PC-9 (cell line): ENCODE data around the gene HNRNPLL. TPM values are rescaled to one million over a fixed set of nuclear protein-coding genes. Genes with fewer than 3 reads are reported as not detected.

Experiments
- BruUV-seq: library from RNA; stranded (reverse); fragments of 400-500 nt; replicated peaks from 2 replicates; lab custom pipeline; 2021; lab: Mats Ljungman, UMichigan
- CTCF ChIA-PET: fragments of 300-600 bp; sonication (Branson Sonifier 250); formaldehyde crosslinking; loops from one replicate; lab custom pipeline; 2022; ENCODE audit warnings: antibody characterized with exemption; lab: Charles Lee
- POLR2A ChIA-PET: fragments of 300-600 bp; sonication (Branson Sonifier 250); formaldehyde crosslinking; loops from one replicate; lab custom pipeline; 2022; ENCODE audit warnings: antibody characterized with exemption; ENCODE audit not compliant: unreplicated experiment; lab: Charles Lee
- DNase-seq, 2 experiments: peaks; one replicate each; pipeline versions ENCODE4 v3.0.0 to v3.0.0-alpha.2; 2015 to 2022; ENCODE audit warnings: mixed read lengths in 1 of 2
- H2AFZ ChIP-seq: fragments of 200-600 bp; sonication (generic); 2 replicates; pipeline ENCODE4 v1.8.1; 2017; ENCODE audit warnings: antibody characterized with exemption
- H3F3A ChIP-seq: fragments of 200-600 bp; sonication (generic); 2 replicates; pipeline ENCODE4 v1.8.1; 2017; ENCODE audit warnings: antibody characterized with exemption, mild to moderate bottlenecking, low read depth; ENCODE audit not compliant: insufficient read depth
- H3K27ac ChIP-seq: fragments of 200-600 bp; sonication (generic); 2 replicates; pipeline ENCODE4 v1.6.1; 2016; ENCODE audit warnings: mixed run types
- H3K27me3 ChIP-seq: fragments of 200-600 bp; sonication (generic); 2 replicates; pipeline ENCODE4 v1.6.1; 2016; ENCODE audit warnings: low read depth, mixed run types; ENCODE audit not compliant: insufficient read depth
- H3K36me3 ChIP-seq: fragments of 200-600 bp; sonication (generic); 2 replicates; pipeline ENCODE4 v1.6.1; 2016; ENCODE audit warnings: low read depth, mixed run types
- H3K4me1 ChIP-seq: fragments of 200-600 bp; sonication (generic); replicated peaks from 2 replicates; pipeline ENCODE4 v1.6.1; 2016; ENCODE audit warnings: mixed run types; ENCODE audit not compliant: insufficient read depth
- H3K4me2 ChIP-seq: fragments of 200-600 bp; sonication (generic); 2 replicates; pipeline ENCODE4 v1.6.1; 2017; ENCODE audit warnings: mixed run types
- H3K4me3 ChIP-seq: fragments of 200-600 bp; sonication (generic); 2 replicates; pipeline ENCODE4 v1.6.1; 2016; ENCODE audit warnings: mixed run types
- H3K79me2 ChIP-seq: fragments of 200-600 bp; sonication (generic); 2 replicates; pipeline ENCODE4 v1.6.1; 2017; ENCODE audit warnings: low read depth, mixed run types
- H3K9me2 ChIP-seq: fragments of 200-600 bp; sonication (generic); 2 replicates; pipeline ENCODE4 v1.8.1; 2017; ENCODE audit warnings: mild to moderate bottlenecking; ENCODE audit not compliant: insufficient read depth
- H3K9me3 ChIP-seq: fragments of 200-600 bp; sonication (generic); 2 replicates; pipeline ENCODE4 v1.8.1; 2016; ENCODE audit warnings: low read depth; ENCODE audit not compliant: insufficient read depth
- H4K20me1 ChIP-seq: fragments of 200-600 bp; sonication (generic); 2 replicates; pipeline ENCODE4 v1.8.1; 2017; ENCODE audit not compliant: insufficient read depth
- EZH2 ChIP-seq: fragments of 200-600 bp; sonication (generic); IDR thresholded peaks from 2 replicates; pipeline ENCODE4 v1.8.0; 2017; ENCODE audit warnings: antibody characterized with exemption, low read depth
- intact Hi-C: fragments of 100-400 bp; cut with micrococcal nuclease; formaldehyde crosslinking; loops from one replicate; pipeline ENCODE4 v1.10.0; 2022; ENCODE audit not compliant: unreplicated experiment
- total RNA-seq: library from RNA; stranded (reverse); gene quantifications from 2 replicates; pipeline ENCODE4 v1.2.3, GENCODE V29; 2021
- TF ChIP-seq, protein P1 (sequence below): fragments of 200-600 bp; sonication (generic); conservative IDR thresholded peaks from 2 replicates; pipeline ENCODE4 v1.6.1; 2017; ENCODE audit warnings: mixed run types, antibody characterized with exemption, mild to moderate bottlenecking, moderate library complexity

HNRNPLL gene
- total RNA-seq, 1 experiment from 2014 or later = 38.1 TPM

DNA sequence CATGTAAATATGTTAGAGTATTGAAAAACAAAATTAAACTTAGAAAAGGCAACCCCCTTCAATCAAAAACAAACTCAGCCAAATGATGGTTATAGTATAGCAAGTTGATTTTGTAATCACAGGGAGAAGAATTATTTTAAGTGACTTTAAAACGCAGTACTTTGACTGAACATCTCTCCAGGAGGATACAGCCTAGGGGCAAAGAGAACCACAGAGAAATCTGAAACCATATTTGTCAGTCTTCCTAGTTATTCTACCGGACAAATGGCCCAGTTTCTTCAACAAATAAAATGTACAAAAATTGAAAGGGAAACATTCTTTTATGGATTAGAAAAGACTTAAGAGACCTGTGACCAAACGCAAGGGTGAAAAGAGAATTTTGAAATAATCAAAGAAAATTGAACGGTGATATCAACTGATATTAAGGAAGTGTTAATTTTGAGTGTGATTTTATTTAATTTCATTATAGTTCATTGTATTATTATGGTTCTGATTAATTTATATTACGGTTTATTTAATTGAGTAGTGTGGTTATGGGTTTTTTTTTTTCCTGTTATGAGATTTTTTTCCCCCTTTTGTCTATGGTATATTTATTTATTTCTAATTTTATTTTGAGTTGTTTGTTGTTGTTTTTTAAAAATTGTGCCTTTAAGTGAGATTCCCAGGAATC is 75.3 kb downstream of the HNRNPLL start:
- no peaks in the 10 kb centered on the region; the same call in 1 of the 2 replicates for H3F3A ChIP-seq
- peaks cover 20% of the 10 kb centered on the region for H3K4me1 ChIP-seq
- no peaks in the 10 kb centered on the region for H3K9me3 ChIP-seq
- TF ChIP-seq, protein P1, sequence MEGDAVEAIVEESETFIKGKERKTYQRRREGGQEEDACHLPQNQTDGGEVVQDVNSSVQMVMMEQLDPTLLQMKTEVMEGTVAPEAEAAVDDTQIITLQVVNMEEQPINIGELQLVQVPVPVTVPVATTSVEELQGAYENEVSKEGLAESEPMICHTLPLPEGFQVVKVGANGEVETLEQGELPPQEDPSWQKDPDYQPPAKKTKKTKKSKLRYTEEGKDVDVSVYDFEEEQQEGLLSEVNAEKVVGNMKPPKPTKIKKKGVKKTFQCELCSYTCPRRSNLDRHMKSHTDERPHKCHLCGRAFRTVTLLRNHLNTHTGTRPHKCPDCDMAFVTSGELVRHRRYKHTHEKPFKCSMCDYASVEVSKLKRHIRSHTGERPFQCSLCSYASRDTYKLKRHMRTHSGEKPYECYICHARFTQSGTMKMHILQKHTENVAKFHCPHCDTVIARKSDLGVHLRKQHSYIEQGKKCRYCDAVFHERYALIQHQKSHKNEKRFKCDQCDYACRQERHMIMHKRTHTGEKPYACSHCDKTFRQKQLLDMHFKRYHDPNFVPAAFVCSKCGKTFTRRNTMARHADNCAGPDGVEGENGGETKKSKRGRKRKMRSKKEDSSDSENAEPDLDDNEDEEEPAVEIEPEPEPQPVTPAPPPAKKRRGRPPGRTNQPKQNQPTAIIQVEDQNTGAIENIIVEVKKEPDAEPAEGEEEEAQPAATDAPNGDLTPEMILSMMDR = no peak
- no peak for TF ChIP-seq EZH2
- H3K36me3 ChIP-seq = no peaks in the 10 kb centered on the region
- H4K20me1 ChIP-seq = no peaks in the 10 kb centered on the region
- no peaks in the 10 kb centered on the region for H3K79me2 ChIP-seq
- peak overlapping the region; percentile 59 for H3K4me3 ChIP-seq
- intact Hi-C loops = no loop called here
- BruUV-seq = no TSS peak
- no peak overlapping the region for H3K27ac ChIP-seq
- H3K4me2 ChIP-seq = peak overlapping the region; percentile 79
- DNase-seq = no peak
- 0 out of 2 replicates have a peak overlapping the region, but pooled peaks have one; percentile 70 for H2AFZ ChIP-seq
- POLR2A ChIA-PET = interaction anchor here (0.7 kb wide), 1 partner anchor 35 kb away, joined by 12 read pairs; no protein-coding TSS in a partner anchor
- H3K27me3 ChIP-seq = no peaks in the 10 kb centered on the region
- CTCF ChIA-PET = interaction anchor here (0.6 to 0.8 kb wide), 4 partner anchors 70 to 1130 kb away, joined by 3 to 8 read pairs (median 5); no protein-coding TSS in a partner anchor
- no peaks in the 10 kb centered on the region for H3K9me2 ChIP-seq

DNA sequence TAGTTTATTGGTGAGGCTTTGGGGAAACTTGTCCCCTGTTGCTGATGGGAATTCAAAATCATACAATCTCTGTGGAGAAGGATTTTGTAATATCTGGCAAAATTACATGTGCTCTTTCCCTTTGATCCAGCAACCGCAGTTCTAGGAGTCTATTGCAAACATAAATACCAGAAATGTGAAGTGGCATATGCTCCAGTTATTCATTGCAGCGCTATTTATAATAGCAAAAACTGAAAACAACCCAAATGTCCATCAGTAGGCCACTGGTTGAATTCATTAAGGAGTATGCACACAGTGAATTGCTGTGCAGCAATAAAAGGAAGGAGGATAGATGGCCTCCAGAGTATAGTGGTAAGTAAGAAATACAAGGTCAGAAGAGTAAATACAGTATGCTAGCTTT is 76.5 kb downstream of the HNRNPLL start:
- Histone ChIP-seq H3K27ac (no peak overlapping the region), H3K27me3 (no peaks in the 10 kb centered on the region), H3K4me3 (no peak overlapping the region), H3K36me3 (no peaks in the 10 kb centered on the region), H2AFZ (no peak overlapping the region), H3K4me1 (peaks cover 20% of the 10 kb centered on the region), H3F3A (no peaks in the 10 kb centered on the region; the same call in 1 of the 2 replicates), H3K9me2 (no peaks in the 10 kb centered on the region), H3K4me2 (no peak overlapping the region), H3K79me2 (no peaks in the 10 kb centered on the region), H4K20me1 (no peaks in the 10 kb centered on the region), H3K9me3 (no peaks in the 10 kb centered on the region)
- intact Hi-C loops = no loop called here
- no peak for DNase-seq
- POLR2A ChIA-PET = interaction anchor here (0.7 kb wide), 1 partner anchor 8 kb away, joined by 3 read pairs; no protein-coding TSS in a partner anchor
- TF ChIP-seq, protein P1 = no peak
- TF ChIP-seq EZH2 = no peak
- CTCF ChIA-PET = no interaction called here
- no TSS peak for BruUV-seq

DNA sequence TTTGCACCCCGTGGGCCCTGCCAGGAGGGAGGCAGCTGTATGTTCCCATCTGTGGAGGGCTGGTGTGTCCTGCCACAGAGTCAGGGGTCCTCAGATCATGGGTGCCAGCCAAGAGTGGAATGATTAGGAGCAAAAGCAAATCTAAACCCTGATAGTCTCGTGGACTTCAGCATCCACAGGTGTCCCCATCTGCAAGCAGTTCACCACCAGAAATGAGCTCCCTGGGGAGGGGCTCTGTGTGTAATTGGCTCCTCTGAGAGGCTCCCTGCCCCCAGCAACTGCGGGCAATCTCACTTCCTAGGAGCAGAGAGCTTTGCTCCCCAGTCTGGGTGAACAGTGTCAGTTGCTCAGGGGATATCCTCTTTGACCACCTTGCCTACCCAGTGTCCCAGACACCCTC is 78.1 kb downstream of the HNRNPLL start:
- Histone ChIP-seq H3K4me3 (no peak overlapping the region), H3K9me2 (no peaks in the 10 kb centered on the region), H3K9me3 (no peaks in the 10 kb centered on the region), H4K20me1 (no peaks in the 10 kb centered on the region), H3K79me2 (no peaks in the 10 kb centered on the region), H3K27ac (no peak overlapping the region), H3K36me3 (no peaks in the 10 kb centered on the region), H3F3A (no peaks in the 10 kb centered on the region; the same call in 1 of the 2 replicates), H3K4me2 (no peak overlapping the region), H3K27me3 (no peaks in the 10 kb centered on the region), H3K4me1 (peaks cover 20% of the 10 kb centered on the region), H2AFZ (no peak overlapping the region)
- CTCF ChIA-PET = interaction anchor here (0.6 kb wide), 1 partner anchor 12 kb away, joined by 4 read pairs; no protein-coding TSS in a partner anchor
- intact Hi-C loops = no loop called here
- no peak for TF ChIP-seq EZH2
- TF ChIP-seq, protein P1 = no peak
- no peak for DNase-seq
- no TSS peak for BruUV-seq
- POLR2A ChIA-PET = no interaction called here
